SU-DHL-6 (cell line): ENCODE measurements around the gene CTNNAL1.

Experiments used
- EZH2phosphoT487 ChIP-seq: fragments of 200-600 bp; sonication (generic), shearing (Covaris generic); conservative IDR thresholded peaks from 2 replicates; pipeline ENCODE4 v1.6.1; 2018; ENCODE audit warnings: mild to moderate bottlenecking, antibody characterized with exemption, low read length, moderate library complexity, mixed read lengths
- TF ChIP-seq, protein P1 (sequence below): fragments of 200-600 bp; sonication (generic); IDR thresholded peaks from one replicate; pipeline ENCODE4 v1.5.1; 2017; ENCODE audit warnings: antibody characterized with exemption, mild to moderate bottlenecking, low read length, moderate library complexity; ENCODE audit not compliant: insufficient read depth, poor library complexity, severe bottlenecking

DNA sequence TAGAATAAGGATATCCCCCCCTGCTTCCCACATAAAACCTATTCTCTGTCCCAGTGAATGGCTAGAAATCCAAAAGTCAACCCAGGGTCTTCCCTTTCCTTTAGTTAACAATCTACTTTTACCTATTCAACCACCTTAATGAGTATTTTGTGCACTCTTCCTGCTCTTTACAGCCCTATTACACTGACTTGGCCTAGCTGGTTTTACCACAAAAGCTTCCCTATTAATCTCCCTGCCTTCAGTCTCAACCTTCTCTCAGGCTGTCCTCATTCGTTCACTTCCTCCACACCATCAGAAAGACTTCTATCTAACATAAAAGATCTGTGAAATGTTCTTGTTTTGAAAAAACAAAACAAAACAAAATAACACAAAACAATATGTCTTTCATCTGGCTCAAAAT, 16.2 kb downstream of the CTNNAL1 start:
- TF ChIP-seq, protein P1, sequence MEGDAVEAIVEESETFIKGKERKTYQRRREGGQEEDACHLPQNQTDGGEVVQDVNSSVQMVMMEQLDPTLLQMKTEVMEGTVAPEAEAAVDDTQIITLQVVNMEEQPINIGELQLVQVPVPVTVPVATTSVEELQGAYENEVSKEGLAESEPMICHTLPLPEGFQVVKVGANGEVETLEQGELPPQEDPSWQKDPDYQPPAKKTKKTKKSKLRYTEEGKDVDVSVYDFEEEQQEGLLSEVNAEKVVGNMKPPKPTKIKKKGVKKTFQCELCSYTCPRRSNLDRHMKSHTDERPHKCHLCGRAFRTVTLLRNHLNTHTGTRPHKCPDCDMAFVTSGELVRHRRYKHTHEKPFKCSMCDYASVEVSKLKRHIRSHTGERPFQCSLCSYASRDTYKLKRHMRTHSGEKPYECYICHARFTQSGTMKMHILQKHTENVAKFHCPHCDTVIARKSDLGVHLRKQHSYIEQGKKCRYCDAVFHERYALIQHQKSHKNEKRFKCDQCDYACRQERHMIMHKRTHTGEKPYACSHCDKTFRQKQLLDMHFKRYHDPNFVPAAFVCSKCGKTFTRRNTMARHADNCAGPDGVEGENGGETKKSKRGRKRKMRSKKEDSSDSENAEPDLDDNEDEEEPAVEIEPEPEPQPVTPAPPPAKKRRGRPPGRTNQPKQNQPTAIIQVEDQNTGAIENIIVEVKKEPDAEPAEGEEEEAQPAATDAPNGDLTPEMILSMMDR: no peak
- no peak for TF ChIP-seq EZH2phosphoT487
